NB4 (cell line): Measurements from ENCODE around the gene BDKRB2.

Source experiments
- TF ChIP-seq, protein P1 (sequence below): IDR thresholded peaks from one replicate; pipeline ENCODE4 v1.5.1; 2012; ENCODE audit warnings: low read depth, low read length
- TF ChIP-seq, protein P2 (sequence below): IDR thresholded peaks from 2 replicates; pipeline ENCODE4 v1.6.1; 2011; ENCODE audit warnings: low read depth, low read length

DNA sequence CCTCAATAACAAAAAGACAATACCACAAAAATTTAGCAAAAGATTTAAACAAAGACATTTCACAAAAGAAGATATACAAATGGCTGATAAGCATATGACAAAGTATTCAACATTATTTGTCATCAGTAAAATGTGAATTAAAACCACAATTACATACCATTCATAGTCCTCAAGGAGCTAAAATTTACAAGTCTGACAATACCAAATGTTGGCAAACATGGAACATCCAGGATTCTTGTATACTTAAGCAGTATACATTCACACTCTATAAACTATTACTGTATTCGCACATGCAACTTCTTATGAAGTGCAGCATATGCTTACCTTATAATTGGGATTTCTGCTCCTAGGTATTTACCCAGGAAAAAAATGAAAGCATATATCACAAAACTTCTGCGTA lies 49.7 kb upstream of the BDKRB2 start:
- TF ChIP-seq, protein P1, sequence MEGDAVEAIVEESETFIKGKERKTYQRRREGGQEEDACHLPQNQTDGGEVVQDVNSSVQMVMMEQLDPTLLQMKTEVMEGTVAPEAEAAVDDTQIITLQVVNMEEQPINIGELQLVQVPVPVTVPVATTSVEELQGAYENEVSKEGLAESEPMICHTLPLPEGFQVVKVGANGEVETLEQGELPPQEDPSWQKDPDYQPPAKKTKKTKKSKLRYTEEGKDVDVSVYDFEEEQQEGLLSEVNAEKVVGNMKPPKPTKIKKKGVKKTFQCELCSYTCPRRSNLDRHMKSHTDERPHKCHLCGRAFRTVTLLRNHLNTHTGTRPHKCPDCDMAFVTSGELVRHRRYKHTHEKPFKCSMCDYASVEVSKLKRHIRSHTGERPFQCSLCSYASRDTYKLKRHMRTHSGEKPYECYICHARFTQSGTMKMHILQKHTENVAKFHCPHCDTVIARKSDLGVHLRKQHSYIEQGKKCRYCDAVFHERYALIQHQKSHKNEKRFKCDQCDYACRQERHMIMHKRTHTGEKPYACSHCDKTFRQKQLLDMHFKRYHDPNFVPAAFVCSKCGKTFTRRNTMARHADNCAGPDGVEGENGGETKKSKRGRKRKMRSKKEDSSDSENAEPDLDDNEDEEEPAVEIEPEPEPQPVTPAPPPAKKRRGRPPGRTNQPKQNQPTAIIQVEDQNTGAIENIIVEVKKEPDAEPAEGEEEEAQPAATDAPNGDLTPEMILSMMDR: no peak
- TF ChIP-seq, protein P2, sequence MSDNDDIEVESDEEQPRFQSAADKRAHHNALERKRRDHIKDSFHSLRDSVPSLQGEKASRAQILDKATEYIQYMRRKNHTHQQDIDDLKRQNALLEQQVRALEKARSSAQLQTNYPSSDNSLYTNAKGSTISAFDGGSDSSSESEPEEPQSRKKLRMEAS: no peak
